ENCODE results near the gene SYT9. TPM values are rescaled to one million over a fixed set of nuclear protein-coding genes. Genes with fewer than 3 reads are reported as not detected.

The SYT9 gene
- total and polyA plus RNA-seq, 2 donors (not counting 3 experiments of a cell fraction or from before 2014, with no cell fraction given) = 0.23 TPM; not detected in 1

DNA sequence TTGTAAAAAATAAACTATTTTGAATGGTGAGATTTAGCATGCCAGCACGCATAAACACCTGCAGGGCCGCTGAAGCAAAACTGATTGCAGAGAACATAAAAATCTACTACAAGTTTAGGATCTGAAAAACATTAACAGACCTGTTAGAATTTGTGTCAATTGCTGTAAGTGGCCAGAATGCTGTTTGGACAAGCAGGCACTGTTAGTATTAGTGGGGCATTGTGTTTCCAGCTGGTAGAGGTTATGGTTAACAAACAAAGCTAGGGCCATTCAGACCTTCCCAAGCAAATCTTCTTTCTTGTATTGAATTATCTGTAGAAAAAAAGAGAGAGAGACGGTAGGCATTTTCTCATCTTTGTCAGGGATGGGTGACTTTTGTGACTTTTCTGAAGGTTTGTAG, 176.0 kb downstream of the SYT9 start:
- H3K27ac ChIP-seq (ENCODE audit: insufficient read depth, low read depth, low read length) = no peak overlapping the region
- no TSS peak for BruUV-seq (replicated peaks)
- H3K4me3 ChIP-seq (replicated peaks in 1 of 3; ENCODE audit: insufficient read depth in 1 of 3, low read depth in 1 of 3, low read length in 3 of 3) = no peak overlapping the region
- no peaks in the 10 kb centered on the region for H3K36me3 ChIP-seq (ENCODE audit: control insufficient read depth in 2 of 2, extremely low read depth in 1 of 2, insufficient read depth in 2 of 2, low read length in 2 of 2)
- ChIA-PET POLR2A (no interaction called here), CTCF (no interaction called here)
- no peak for FAIRE-seq
- peaks cover 4% of the 10 kb centered on the region for H3K4me1 ChIP-seq (ENCODE audit: control insufficient read depth, extremely low read depth, insufficient read depth, low read length)
- TF ChIP-seq POLR2A (IDR thresholded peaks at IDR 0.05; ENCODE audit: low read depth, low read length) (no peak), GATA2 (IDR thresholded peaks at IDR 0.05; ENCODE audit: insufficient read depth, insufficient read length, low read depth, low read length) (no peak), FOS (IDR thresholded peaks at IDR 0.05; ENCODE audit: borderline replicate concordance, insufficient read depth, low read length) (no peak), JUN (IDR thresholded peaks at IDR 0.05; ENCODE audit: borderline replicate concordance, insufficient read depth, insufficient read length, low read depth) (no peak), EZH2 (IDR thresholded peaks at IDR 0.05; ENCODE audit: borderline replicate concordance, low read depth, low read length, severe bottlenecking) (no peak), MYC (IDR thresholded peaks at IDR 0.05; ENCODE audit: low read depth, low read length) (no peak), POLR2AphosphoS5 (IDR thresholded peaks at IDR 0.05; ENCODE audit: insufficient read depth, low read depth, low read length) (no peak)
- TF ChIP-seq, protein P1, sequence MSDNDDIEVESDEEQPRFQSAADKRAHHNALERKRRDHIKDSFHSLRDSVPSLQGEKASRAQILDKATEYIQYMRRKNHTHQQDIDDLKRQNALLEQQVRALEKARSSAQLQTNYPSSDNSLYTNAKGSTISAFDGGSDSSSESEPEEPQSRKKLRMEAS (IDR thresholded peaks at IDR 0.05; ENCODE audit: insufficient read depth, insufficient read length) = no peak
- TF ChIP-seq, protein P2, sequence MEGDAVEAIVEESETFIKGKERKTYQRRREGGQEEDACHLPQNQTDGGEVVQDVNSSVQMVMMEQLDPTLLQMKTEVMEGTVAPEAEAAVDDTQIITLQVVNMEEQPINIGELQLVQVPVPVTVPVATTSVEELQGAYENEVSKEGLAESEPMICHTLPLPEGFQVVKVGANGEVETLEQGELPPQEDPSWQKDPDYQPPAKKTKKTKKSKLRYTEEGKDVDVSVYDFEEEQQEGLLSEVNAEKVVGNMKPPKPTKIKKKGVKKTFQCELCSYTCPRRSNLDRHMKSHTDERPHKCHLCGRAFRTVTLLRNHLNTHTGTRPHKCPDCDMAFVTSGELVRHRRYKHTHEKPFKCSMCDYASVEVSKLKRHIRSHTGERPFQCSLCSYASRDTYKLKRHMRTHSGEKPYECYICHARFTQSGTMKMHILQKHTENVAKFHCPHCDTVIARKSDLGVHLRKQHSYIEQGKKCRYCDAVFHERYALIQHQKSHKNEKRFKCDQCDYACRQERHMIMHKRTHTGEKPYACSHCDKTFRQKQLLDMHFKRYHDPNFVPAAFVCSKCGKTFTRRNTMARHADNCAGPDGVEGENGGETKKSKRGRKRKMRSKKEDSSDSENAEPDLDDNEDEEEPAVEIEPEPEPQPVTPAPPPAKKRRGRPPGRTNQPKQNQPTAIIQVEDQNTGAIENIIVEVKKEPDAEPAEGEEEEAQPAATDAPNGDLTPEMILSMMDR (IDR thresholded peaks at IDR 0.05; ENCODE audit: extremely low read depth in 1 of 2, insufficient read depth in 1 of 2, low read depth in 1 of 2, low read length in 2 of 2) = no peak
- H2AFZ ChIP-seq (ENCODE audit: low read depth, low read length) = no peak overlapping the region
- no peaks in the 10 kb centered on the region for H3K27me3 ChIP-seq (ENCODE audit: control insufficient read depth in 2 of 2, insufficient read depth in 2 of 2, low read length in 2 of 2)
- no peaks in the 10 kb centered on the region for H3K9me1 ChIP-seq (replicated peaks; ENCODE audit: control insufficient read depth, extremely low read depth, insufficient read depth, low read length)
- H3K4me2 ChIP-seq (ENCODE audit: insufficient read depth, low read length) = no peak overlapping the region
- intact Hi-C loops (cut with micrococcal nuclease) = no loop called here
- H3K79me2 ChIP-seq (ENCODE audit: control insufficient read depth, insufficient read depth, low read length) = no peaks in the 10 kb centered on the region
- dilution Hi-C loops (cut with MboI; ENCODE audit: extremely low pct_ligation_motif_present, low sequenced_read_pairs) = no loop called here
- H3K9ac ChIP-seq (replicated peaks; ENCODE audit: extremely low read depth, insufficient read depth, low read length) = no peak overlapping the region
- no peak for DNase-seq (ENCODE audit: low read depth, low spot score)
- H3K9me3 ChIP-seq (replicated peaks; ENCODE audit: control insufficient read depth, insufficient read depth, low read length) = no peaks in the 10 kb centered on the region
- no peaks in the 10 kb centered on the region for H4K20me1 ChIP-seq (replicated peaks; ENCODE audit: control insufficient read depth, extremely low read depth, insufficient read depth, low read length)

Data from endothelial cell of umbilical vein (primary cell).